ENCODE data around the gene TFCP2L1.

Gene TFCP2L1

GRCh38 chr2:121212661-121213325 lies 72.2 kb downstream of the TFCP2L1 start:
- Histone ChIP-seq H3K4me3 (ENCODE audit: insufficient read depth, low read depth, low read length, poor library complexity, severe bottlenecking) (no peak overlapping the region), H3K27me3 (replicated peaks; ENCODE audit: control insufficient read depth, insufficient read depth, low read length, poor library complexity, severe bottlenecking) (no peaks in the 10 kb centered on the region), H3K27ac (ENCODE audit: insufficient read depth, low read length, poor library complexity, severe bottlenecking) (no peak overlapping the region), H3K9me3 (ENCODE audit: control insufficient read depth, low read length) (no peaks in the 10 kb centered on the region), H3K4me1 (ENCODE audit: control insufficient read depth, insufficient read depth, low read length, poor library complexity, severe bottlenecking) (no peaks in the 10 kb centered on the region), H3K36me3 (ENCODE audit: control insufficient read depth, insufficient read depth, low read length) (no peaks in the 10 kb centered on the region)
- no peak for DNase-seq

- H3K36me3 ChIP-seq (ENCODE audit: control insufficient read depth, insufficient read depth, low read length): no peaks in the 10 kb centered on the region
- H3K9me3 ChIP-seq (ENCODE audit: control insufficient read depth, low read length): no peaks in the 10 kb centered on the region
- H3K4me3 ChIP-seq (ENCODE audit: insufficient read depth, low read depth, low read length, poor library complexity, severe bottlenecking): no peak overlapping the region
- no peak for DNase-seq
- no peaks in the 10 kb centered on the region for H3K4me1 ChIP-seq (ENCODE audit: control insufficient read depth, insufficient read depth, low read length, poor library complexity, severe bottlenecking)
- H3K27me3 ChIP-seq (replicated peaks; ENCODE audit: control insufficient read depth, insufficient read depth, low read length, poor library complexity, severe bottlenecking): no peaks in the 10 kb centered on the region
- no peak overlapping the region for H3K27ac ChIP-seq (ENCODE audit: insufficient read depth, low read length, poor library complexity, severe bottlenecking)
Observed at GRCh38 chr2:121211689-121212151, 73.3 kb downstream of the TFCP2L1 start.

GRCh38 chr2:121211251-121211650 lies 73.8 kb downstream of the TFCP2L1 start:
- Histone ChIP-seq H3K27ac (ENCODE audit: insufficient read depth, low read length, poor library complexity, severe bottlenecking) (no peak overlapping the region), H3K27me3 (replicated peaks; ENCODE audit: control insufficient read depth, insufficient read depth, low read length, poor library complexity, severe bottlenecking) (no peaks in the 10 kb centered on the region), H3K4me1 (ENCODE audit: control insufficient read depth, insufficient read depth, low read length, poor library complexity, severe bottlenecking) (no peaks in the 10 kb centered on the region), H3K4me3 (ENCODE audit: insufficient read depth, low read depth, low read length, poor library complexity, severe bottlenecking) (no peak overlapping the region), H3K36me3 (ENCODE audit: control insufficient read depth, insufficient read depth, low read length) (no peaks in the 10 kb centered on the region), H3K9me3 (ENCODE audit: control insufficient read depth, low read length) (no peaks in the 10 kb centered on the region)
- no peak for DNase-seq

GRCh38 chr2:121210691-121211090 lies 74.3 kb downstream of the TFCP2L1 start:
- no peaks in the 10 kb centered on the region for H3K27me3 ChIP-seq (replicated peaks; ENCODE audit: control insufficient read depth, insufficient read depth, low read length, poor library complexity, severe bottlenecking)

GRCh38 chr2:121209014-121209610 lies 75.9 kb downstream of the TFCP2L1 start:
- H3K9me3 ChIP-seq (ENCODE audit: control insufficient read depth, low read length): no peaks in the 10 kb centered on the region
- H3K4me1 ChIP-seq (ENCODE audit: control insufficient read depth, insufficient read depth, low read length, poor library complexity, severe bottlenecking): no peaks in the 10 kb centered on the region
- H3K36me3 ChIP-seq (ENCODE audit: control insufficient read depth, insufficient read depth, low read length): no peaks in the 10 kb centered on the region
- no peak overlapping the region for H3K27ac ChIP-seq (ENCODE audit: insufficient read depth, low read length, poor library complexity, severe bottlenecking)
- H3K4me3 ChIP-seq (ENCODE audit: insufficient read depth, low read depth, low read length, poor library complexity, severe bottlenecking): no peak overlapping the region
- H3K27me3 ChIP-seq (replicated peaks; ENCODE audit: control insufficient read depth, insufficient read depth, low read length, poor library complexity, severe bottlenecking): no peaks in the 10 kb centered on the region
- DNase-seq: no peak

More at GRCh38 chr2:121210691-121211090, 74.3 kb downstream of the TFCP2L1 start:
- Histone ChIP-seq H3K36me3 (ENCODE audit: control insufficient read depth, insufficient read depth, low read length) (no peaks in the 10 kb centered on the region), H3K9me3 (ENCODE audit: control insufficient read depth, low read length) (no peaks in the 10 kb centered on the region), H3K4me1 (ENCODE audit: control insufficient read depth, insufficient read depth, low read length, poor library complexity, severe bottlenecking) (no peaks in the 10 kb centered on the region), H3K27ac (ENCODE audit: insufficient read depth, low read length, poor library complexity, severe bottlenecking) (no peak overlapping the region), H3K4me3 (ENCODE audit: insufficient read depth, low read depth, low read length, poor library complexity, severe bottlenecking) (no peak overlapping the region)
- no peak for DNase-seq

GRCh38 chr2:121207494-121207893 lies 77.5 kb downstream of the TFCP2L1 start:
- H3K27ac ChIP-seq (ENCODE audit: insufficient read depth, low read length, poor library complexity, severe bottlenecking): no peak overlapping the region
- H3K4me1 ChIP-seq (ENCODE audit: control insufficient read depth, insufficient read depth, low read length, poor library complexity, severe bottlenecking): no peaks in the 10 kb centered on the region
- H3K4me3 ChIP-seq (ENCODE audit: insufficient read depth, low read depth, low read length, poor library complexity, severe bottlenecking): no peak overlapping the region
- no peaks in the 10 kb centered on the region for H3K9me3 ChIP-seq (ENCODE audit: control insufficient read depth, low read length)
- H3K27me3 ChIP-seq (replicated peaks; ENCODE audit: control insufficient read depth, insufficient read depth, low read length, poor library complexity, severe bottlenecking): no peaks in the 10 kb centered on the region
- DNase-seq: no peak
- no peaks in the 10 kb centered on the region for H3K36me3 ChIP-seq (ENCODE audit: control insufficient read depth, insufficient read depth, low read length)

- DNase-seq: no peak
- H3K27me3 ChIP-seq (replicated peaks; ENCODE audit: control insufficient read depth, insufficient read depth, low read length, poor library complexity, severe bottlenecking): no peaks in the 10 kb centered on the region
- no peaks in the 10 kb centered on the region for H3K4me1 ChIP-seq (ENCODE audit: control insufficient read depth, insufficient read depth, low read length, poor library complexity, severe bottlenecking)
- no peaks in the 10 kb centered on the region for H3K9me3 ChIP-seq (ENCODE audit: control insufficient read depth, low read length)
- H3K4me3 ChIP-seq (ENCODE audit: insufficient read depth, low read depth, low read length, poor library complexity, severe bottlenecking): no peak overlapping the region
- no peaks in the 10 kb centered on the region for H3K36me3 ChIP-seq (ENCODE audit: control insufficient read depth, insufficient read depth, low read length)
- no peak overlapping the region for H3K27ac ChIP-seq (ENCODE audit: insufficient read depth, low read length, poor library complexity, severe bottlenecking)
Observed at GRCh38 chr2:121205321-121205942, 79.6 kb downstream of the TFCP2L1 start.

- Histone ChIP-seq H3K4me3 (ENCODE audit: insufficient read depth, low read depth, low read length, poor library complexity, severe bottlenecking) (no peak overlapping the region), H3K36me3 (ENCODE audit: control insufficient read depth, insufficient read depth, low read length) (no peaks in the 10 kb centered on the region), H3K27ac (ENCODE audit: insufficient read depth, low read length, poor library complexity, severe bottlenecking) (no peak overlapping the region), H3K9me3 (ENCODE audit: control insufficient read depth, low read length) (no peaks in the 10 kb centered on the region), H3K4me1 (ENCODE audit: control insufficient read depth, insufficient read depth, low read length, poor library complexity, severe bottlenecking) (no peaks in the 10 kb centered on the region), H3K27me3 (replicated peaks; ENCODE audit: control insufficient read depth, insufficient read depth, low read length, poor library complexity, severe bottlenecking) (no peaks in the 10 kb centered on the region)
- no peak for DNase-seq
Observed at GRCh38 chr2:121203591-121204249, 81.3 kb downstream of the TFCP2L1 start.

GRCh38 chr2:121202541-121203310 lies 82.3 kb downstream of the TFCP2L1 start:
- no peak for DNase-seq
- Histone ChIP-seq H3K27me3 (replicated peaks; ENCODE audit: control insufficient read depth, insufficient read depth, low read length, poor library complexity, severe bottlenecking) (no peaks in the 10 kb centered on the region), H3K4me1 (ENCODE audit: control insufficient read depth, insufficient read depth, low read length, poor library complexity, severe bottlenecking) (no peaks in the 10 kb centered on the region), H3K27ac (ENCODE audit: insufficient read depth, low read length, poor library complexity, severe bottlenecking) (no peak overlapping the region), H3K4me3 (ENCODE audit: insufficient read depth, low read depth, low read length, poor library complexity, severe bottlenecking) (no peak overlapping the region), H3K36me3 (ENCODE audit: control insufficient read depth, insufficient read depth, low read length) (no peaks in the 10 kb centered on the region), H3K9me3 (ENCODE audit: control insufficient read depth, low read length) (no peaks in the 10 kb centered on the region)

All from effector memory CD4-positive, alpha-beta T cell (primary cell).